PC-3 (cell line): ENCODE data around the gene GUCY1B1.

Source experiments
- CTCF ChIP-seq: fragments of 300-600 bp; sonication (generic); conservative IDR thresholded peaks from 2 replicates; pipeline ENCODE4 v1.5.1; 2017; ENCODE audit warnings: antibody characterized with exemption, low read depth, mild to moderate bottlenecking, low read length
- EZH2 ChIP-seq: fragments of 300-600 bp; sonication (generic); IDR thresholded peaks from one replicate; pipeline ENCODE4 v1.6.1; 2017; ENCODE audit warnings: antibody characterized with exemption, mild to moderate bottlenecking, low read length; ENCODE audit not compliant: unreplicated experiment

GRCh38 chr4:155800685-155801343 is 42.0 kb downstream of the GUCY1B1 start:
- TF ChIP-seq EZH2 = no peak
- TF ChIP-seq CTCF = no peak
